H1 (cell line): Measurements from ENCODE around the gene KCNS3. TPM values are rescaled to one million over a fixed set of nuclear protein-coding genes. Genes with fewer than 3 reads are reported as not detected.

Experiments used
- CTCF ChIA-PET: fragments of 300-600 bp; sonication (Branson Sonifier 250); formaldehyde crosslinking; loops from one replicate; lab custom pipeline; 2021; ENCODE audit not compliant: partially characterized antibody; lab: Charles Lee
- POLR2A ChIA-PET: fragments of 300-600 bp; sonication (Branson Sonifier 250); formaldehyde crosslinking; loops from one replicate; lab custom pipeline; 2021; ENCODE audit warnings: inconsistent platforms; ENCODE audit not compliant: partially characterized antibody; lab: Charles Lee
- DNase-seq, 2 experiments: peaks; one replicate each; pipeline versions ENCODE4 v3.0.0 to v3.0.0-alpha.2; 2010 to 2022; ENCODE audit warnings: low spot score in 2 of 2, low read depth in 1 of 2, mixed read lengths in 1 of 2
- FAIRE-seq: peaks from 2 replicates; lab custom pipeline; 2011; peaks lifted over from hg19 to GRCh38; lab: Jason Lieb, UNC
- H2AFZ ChIP-seq: 2 replicates; pipeline ENCODE4 v1.8.1; 2012; ENCODE audit warnings: low read length, inconsistent platforms
- H2AK5ac ChIP-seq: 2 replicates; pipeline ENCODE4 v1.6.1; 2013; ENCODE audit warnings: low read depth, low read length
- H2BK120ac ChIP-seq: replicated peaks from 2 replicates; pipeline ENCODE3; 2013; ENCODE audit warnings: low read depth, low read length, inconsistent platforms
- H2BK12ac ChIP-seq: 2 replicates; pipeline ENCODE4 v1.6.1; 2013; ENCODE audit warnings: low read depth, low read length
- H2BK15ac ChIP-seq: 2 replicates; pipeline ENCODE4 v1.6.1; 2013; ENCODE audit warnings: low read length
- H2BK20ac ChIP-seq: 2 replicates; pipeline ENCODE4 v1.6.1; 2013; ENCODE audit warnings: low read length
- H2BK5ac ChIP-seq: 2 replicates; pipeline ENCODE4 v1.6.1; 2013; ENCODE audit warnings: low read depth, low read length
- H3K14ac ChIP-seq: 2 replicates; pipeline ENCODE4 v1.6.1; 2013; ENCODE audit warnings: inconsistent platforms; ENCODE audit not compliant: insufficient read length
- H3K18ac ChIP-seq: 2 replicates; pipeline ENCODE4 v1.6.1; 2013; ENCODE audit warnings: low read length; ENCODE audit errors: extremely low read depth
- H3K23ac ChIP-seq: 2 replicates; pipeline ENCODE4 v1.6.1; 2013; ENCODE audit warnings: inconsistent platforms; ENCODE audit not compliant: insufficient read length
- H3K23me2 ChIP-seq: 2 replicates; pipeline ENCODE4 v1.6.1; 2013; ENCODE audit warnings: low read depth, low read length
- H3K27ac ChIP-seq: 2 replicates; pipeline ENCODE4 v1.6.1; 2011; ENCODE audit warnings: low read depth, low read length, inconsistent platforms
- H3K27me3 ChIP-seq, 4 experiments: replicated peaks in 1 of 4; 1 replicate in 1 of 4; 2 replicates in 3 of 4; pipeline versions ENCODE4 v1.6.1 to v1.8.1; 2011 to 2013; ENCODE audit warnings: low read length in 3 of 4, mild to moderate bottlenecking in 3 of 4, inconsistent platforms in 2 of 4, mixed read lengths in 2 of 4, moderate library complexity in 1 of 4; ENCODE audit not compliant: control insufficient read depth in 3 of 4, insufficient read depth in 3 of 4; ENCODE audit errors: extremely low read depth in 1 of 4
- H3K36me3 ChIP-seq, 4 experiments: 2 replicates each; pipeline versions ENCODE4 v1.6.1 to v1.8.1; 2011 to 2013; ENCODE audit warnings: mild to moderate bottlenecking in 4 of 4, low read length in 3 of 4, moderate library complexity in 2 of 4, control low read depth in 1 of 4, inconsistent platforms in 1 of 4; ENCODE audit not compliant: insufficient read depth in 4 of 4, control insufficient read depth in 2 of 4
- H3K4ac ChIP-seq: replicated peaks from 2 replicates; pipeline ENCODE3; 2013; ENCODE audit warnings: low read length, low read depth, mixed read lengths, inconsistent platforms; ENCODE audit not compliant: insufficient read length
- H3K4me1 ChIP-seq, 4 experiments: replicated peaks in 1 of 4; 1 replicate in 1 of 4; 2 replicates in 3 of 4; pipeline versions ENCODE4 v1.6.1 to v1.8.1; 2011 to 2013; ENCODE audit warnings: low read length in 3 of 4, inconsistent platforms in 2 of 4, mixed read lengths in 1 of 4; ENCODE audit not compliant: insufficient read depth in 4 of 4, control insufficient read depth in 3 of 4
- H3K4me2 ChIP-seq, 2 experiments: 2 replicates each; pipeline versions ENCODE4 v1.6.1 to v1.8.1; 2011 to 2013; ENCODE audit warnings: low read depth in 2 of 2, low read length in 2 of 2, control low read depth in 1 of 2, inconsistent platforms in 1 of 2, mild to moderate bottlenecking in 1 of 2; ENCODE audit not compliant: insufficient read depth in 1 of 2
- H3K4me3 ChIP-seq, 4 experiments: fragments of 200-600, 300-600 bp in 1 of 4; sonication (generic), shearing (Covaris generic), sonication (Bioruptor Twin) in 1 of 4; 2 replicates each; pipeline versions ENCODE4 v1.5.1 to v1.8.1; 2011 to 2016; ENCODE audit warnings: low read length in 4 of 4, low read depth in 3 of 4, control low read depth in 2 of 4, inconsistent platforms in 2 of 4, mild to moderate bottlenecking in 2 of 4, mixed read lengths in 1 of 4, moderate library complexity in 1 of 4; ENCODE audit not compliant: insufficient read depth in 2 of 4; ENCODE audit errors: extremely low read depth in 1 of 4
- H3K56ac ChIP-seq: replicated peaks from 2 replicates; pipeline ENCODE3; 2013; ENCODE audit warnings: low read depth, mild to moderate bottlenecking, mixed read lengths, low read length, inconsistent platforms; ENCODE audit not compliant: insufficient read length
- H3K79me1 ChIP-seq: 2 replicates; pipeline ENCODE4 v1.6.1; 2013; ENCODE audit warnings: low read depth, low read length, control low read depth
- H3K79me2 ChIP-seq, 2 experiments: 2 replicates each; pipeline versions ENCODE4 v1.6.1 to v1.8.1; 2012 to 2013; ENCODE audit warnings: low read length in 2 of 2, mild to moderate bottlenecking in 2 of 2, inconsistent platforms in 1 of 2; ENCODE audit not compliant: insufficient read depth in 2 of 2, control insufficient read depth in 1 of 2
- H3K9ac ChIP-seq, 4 experiments: replicated peaks in 1 of 4; 1 replicate in 1 of 4; 2 replicates in 3 of 4; pipeline versions ENCODE4 v1.6.1 to v1.8.1; 2011 to 2013; ENCODE audit warnings: low read depth in 3 of 4, low read length in 3 of 4, control low read depth in 2 of 4, mild to moderate bottlenecking in 2 of 4, moderate library complexity in 2 of 4, inconsistent platforms in 1 of 4; ENCODE audit errors: extremely low read depth in 1 of 4
- H3K9me3 ChIP-seq, 2 experiments: 2 replicates each; pipeline versions ENCODE4 v1.6.1 to v1.8.1; 2012 to 2013; ENCODE audit warnings: mild to moderate bottlenecking in 2 of 2, moderate library complexity in 2 of 2, control low read depth in 1 of 2, inconsistent platforms in 1 of 2, low read depth in 1 of 2, low read length in 1 of 2, mixed read lengths in 1 of 2; ENCODE audit not compliant: insufficient read depth in 2 of 2
- H4K20me1 ChIP-seq, 2 experiments: replicated peaks in 1 of 2; 2 replicates each; pipeline versions ENCODE3 to v1.8.1; 2011 to 2013; ENCODE audit warnings: inconsistent platforms in 2 of 2, low read length in 2 of 2, mild to moderate bottlenecking in 1 of 2; ENCODE audit not compliant: insufficient read depth in 2 of 2, control insufficient read depth in 1 of 2
- H4K5ac ChIP-seq: 2 replicates; pipeline ENCODE4 v1.6.1; 2013; ENCODE audit warnings: low read length, low read depth, mixed read lengths, inconsistent platforms; ENCODE audit not compliant: insufficient read length
- H4K8ac ChIP-seq: 2 replicates; pipeline ENCODE4 v1.8.0; 2013; ENCODE audit warnings: mild to moderate bottlenecking, moderate library complexity, low read length, inconsistent platforms; ENCODE audit not compliant: insufficient read depth; ENCODE audit errors: extremely low read depth
- H4K91ac ChIP-seq: replicated peaks from 2 replicates; pipeline ENCODE3; 2013; ENCODE audit warnings: low read length, mixed read lengths, inconsistent platforms; ENCODE audit not compliant: insufficient read length
- CBX5 ChIP-seq: fragments of 300-800, 300-1000 bp; sonication (generic); IDR thresholded peaks from 2 replicates; pipeline ENCODE4 v1.7.1; 2016; ENCODE audit warnings: antibody characterized with exemption, low read length, low read depth
- SAP30 ChIP-seq: fragments of 300-600 bp; sonication (generic); IDR thresholded peaks from 2 replicates; pipeline ENCODE4 v1.7.1; 2012; ENCODE audit warnings: low read length, moderate library complexity, mild to moderate bottlenecking, inconsistent platforms; ENCODE audit not compliant: insufficient read depth, insufficient replicate concordance
- SUZ12 ChIP-seq: fragments of 200-600 bp; sonication (generic); IDR thresholded peaks from 2 replicates; pipeline ENCODE4 v1.6.1; 2012; ENCODE audit warnings: mild to moderate bottlenecking, inconsistent platforms, low read length, moderate library complexity, mixed read lengths
- TCF12 ChIP-seq: IDR thresholded peaks from 2 replicates; pipeline ENCODE4 v1.6.1; 2011; ENCODE audit warnings: low read depth, mild to moderate bottlenecking, low read length
- WGBS, 2 experiments: shearing (Covaris generic) in 1 of 2; methylation state at CpG; one replicate each; pipeline versions ENCODE4 v1.1.6 to v1.1.7; 2013 to 2015; ENCODE audit warnings: low lambda C conversion rate in 2 of 2, mixed read lengths in 2 of 2, inconsistent platforms in 1 of 2, low coverage in 1 of 2, missing lambda C conversion rate in 1 of 2; ENCODE audit not compliant: insufficient replicate concordance in 2 of 2, insufficient coverage in 1 of 2, insufficient read length in 1 of 2; ENCODE audit errors: extremely low coverage in 1 of 2, missing lambda C conversion rate in 1 of 2; 5-methylcytosine and 5-hydroxymethylcytosine counted together
- polyA plus RNA-seq, 7 experiments: library from polyadenylated mRNA; depleted of rRNA in 3 of 7; stranded (reverse) in 5 of 7; unstranded in 2 of 7; fragments of >200 nt in 5 of 7; fragments of 200-250 nt in 2 of 7; gene quantifications; 1 replicate in 5 of 7; 2 replicates in 1 of 7; 4 replicates in 1 of 7; pipeline versions ENCODE4 v1.2.1 to v1.2.3, GENCODE V29; 2011 to 2013; ENCODE audit warnings: missing spikeins in 2 of 7, mixed read lengths in 2 of 7
- total RNA-seq: library from RNA; stranded (reverse); fragmentation: NEBNext Ultra II Directional; extraction: Animal tissue kit (Norgen Biotek cat#: 25700); gene quantifications from 2 replicates; pipeline ENCODE4 v1.2.1, GENCODE V29; 2021

Gene KCNS3
- total and polyA plus RNA-seq, 2 of the 8 experiments (the other 6 are each of a cell fraction or from before 2014, with no cell fraction given) = 22.7 to 23.0 TPM

DNA sequence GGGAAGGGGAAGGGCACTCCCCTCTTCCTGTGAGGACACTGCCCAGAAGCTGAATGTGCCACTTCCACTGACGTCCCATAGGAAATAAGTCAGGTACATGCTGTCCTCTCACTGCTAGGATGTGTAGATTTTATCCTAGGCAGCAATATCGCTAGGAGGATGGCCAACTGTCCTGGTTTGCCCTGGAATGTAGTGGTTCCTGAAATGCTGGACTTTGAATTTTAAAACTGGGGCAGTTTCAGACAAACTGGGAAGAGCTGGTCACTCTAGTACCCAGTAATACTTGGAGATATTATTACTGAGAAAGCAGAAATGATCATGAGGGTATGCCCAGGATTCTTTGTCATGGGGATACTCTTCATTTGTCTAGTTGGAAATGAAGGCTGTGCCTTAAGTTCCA lies 5.4 kb upstream of the KCNS3 start:
- Histone ChIP-seq H3K23ac (no peak overlapping the region), H2BK5ac (no peak overlapping the region), H3K14ac (no peak overlapping the region), H3K9ac (no peak overlapping the region), H3K79me2 (no peaks in the 10 kb centered on the region), H3K56ac (no peak overlapping the region), H4K91ac (no peak overlapping the region), H3K9me3 (no peaks in the 10 kb centered on the region), H3K36me3 (no peaks in the 10 kb centered on the region), H2BK12ac (no peak overlapping the region), H3K4me2 (no peak overlapping the region), H2BK20ac (no peak overlapping the region), H3K4ac (no peak overlapping the region), H4K20me1 (no peaks in the 10 kb centered on the region), H3K4me1 (peaks cover 0 to 7% (median 0%) of the 10 kb centered on the region in 4 experiments; a peak in 3 of 7 replicates), H3K27me3 (peaks cover 9 to 19% (median 18%) of the 10 kb centered on the region in 4 experiments), H3K4me3 (no peak overlapping the region), H4K8ac (no peak overlapping the region), H2BK120ac (no peak overlapping the region), H3K79me1 (no peaks in the 10 kb centered on the region), H3K18ac (no peak overlapping the region), H3K23me2 (peaks cover 4% of the 10 kb centered on the region), H2AK5ac (no peak overlapping the region), H2AFZ (no peak overlapping the region), H4K5ac (no peak overlapping the region), H2BK15ac (no peak overlapping the region), H3K27ac (no peak overlapping the region)
- ChIA-PET CTCF (no interaction called here), POLR2A (no interaction called here)
- TF ChIP-seq SUZ12 (no peak), CBX5 (no peak), TCF12 (no peak), SAP30 (no peak)
- no peak for DNase-seq
- 100% methylated on average over 2 of the region's 2 CpGs; no CpG with 5 or more reads in 1 of the 2 experiments for WGBS, 2 experiments
- no peak for FAIRE-seq
